SIG-M5 treated with dmso at 0.1 percent for 504 hours (cell line): Measurements from ENCODE around the gene SERPINA1.
A peak's percentile ranks its signal among the peaks of the same experiment; 100 is the strongest.
"Not testable (repeated sequence)": the region's sequence is repeated elsewhere in the genome, so short reads cannot be mapped to it uniquely, and the experiment has no call there.

Experiments used
- DNase-seq: peaks from one replicate; lab custom pipeline; 2025; ENCODE audit not compliant: unreplicated experiment; lab: John Stamatoyannopoulos, UW

The SERPINA1 gene

GRCh38 chr14:94372021-94372605, 16.3 kb downstream of the SERPINA1 start:
- DNase-seq = no peak

- DNase-seq = no peak
Measured at GRCh38 chr14:94370524-94370910, 17.9 kb downstream of the SERPINA1 start.

GRCh38 chr14:94369766-94370523, 18.5 kb downstream of the SERPINA1 start:
- not testable (repeated sequence) for DNase-seq

- DNase-seq = no peak
Measured at GRCh38 chr14:94368956-94369355, 19.4 kb downstream of the SERPINA1 start.

- no peak for DNase-seq
Measured at GRCh38 chr14:94368243-94368590, 20.2 kb downstream of the SERPINA1 start.

GRCh38 chr14:94367347-94368242, 20.8 kb downstream of the SERPINA1 start:
- peak; percentile 19 for DNase-seq

- no peak for DNase-seq
Measured at GRCh38 chr14:94366146-94366915, 22.1 kb downstream of the SERPINA1 start, which contains the start of gene SERPINA2. SERPINA2 (minus strand) TSS chr14:94366698.

- DNase-seq = no peak
Measured at GRCh38 chr14:94365624-94366023, 22.8 kb downstream of the SERPINA1 start.

GRCh38 chr14:94364964-94365363, 23.4 kb downstream of the SERPINA1 start:
- DNase-seq = no peak

- no peak for DNase-seq
Measured at GRCh38 chr14:94364037-94364436, 24.4 kb downstream of the SERPINA1 start.

GRCh38 chr14:94363151-94363624, 25.2 kb downstream of the SERPINA1 start:
- no peak for DNase-seq

- no peak for DNase-seq
Measured at GRCh38 chr14:94362614-94363133, 25.7 kb downstream of the SERPINA1 start.

GRCh38 chr14:94361682-94362081, 26.7 kb downstream of the SERPINA1 start:
- no peak for DNase-seq

GRCh38 chr14:94360945-94361565, 27.3 kb downstream of the SERPINA1 start:
- DNase-seq = no peak

- DNase-seq = no peak
Measured at GRCh38 chr14:94357166-94357565, 31.2 kb downstream of the SERPINA1 start.

- no peak for DNase-seq
Measured at GRCh38 chr14:94356379-94357056, 31.9 kb downstream of the SERPINA1 start.

- peak; percentile 51 for DNase-seq
Measured at GRCh38 chr14:94355191-94355794, 33.1 kb downstream of the SERPINA1 start.

- DNase-seq = no peak
Measured at GRCh38 chr14:94354638-94355185, 33.7 kb downstream of the SERPINA1 start.

- DNase-seq = not testable (repeated sequence)
Measured at GRCh38 chr14:94354190-94354589, 34.2 kb downstream of the SERPINA1 start.
